HS-27A (cell line): ENCODE data around the gene BFAR.
"Not testable (repeated sequence)": the region's sequence is repeated elsewhere in the genome, so short reads cannot be mapped to it uniquely, and the experiment has no call there.

Source experiments
- DNase-seq: peaks from one replicate; pipeline ENCODE4 v3.0.0-alpha.2; 2012; ENCODE audit warnings: low read depth, missing footprints

Gene BFAR

DNA sequence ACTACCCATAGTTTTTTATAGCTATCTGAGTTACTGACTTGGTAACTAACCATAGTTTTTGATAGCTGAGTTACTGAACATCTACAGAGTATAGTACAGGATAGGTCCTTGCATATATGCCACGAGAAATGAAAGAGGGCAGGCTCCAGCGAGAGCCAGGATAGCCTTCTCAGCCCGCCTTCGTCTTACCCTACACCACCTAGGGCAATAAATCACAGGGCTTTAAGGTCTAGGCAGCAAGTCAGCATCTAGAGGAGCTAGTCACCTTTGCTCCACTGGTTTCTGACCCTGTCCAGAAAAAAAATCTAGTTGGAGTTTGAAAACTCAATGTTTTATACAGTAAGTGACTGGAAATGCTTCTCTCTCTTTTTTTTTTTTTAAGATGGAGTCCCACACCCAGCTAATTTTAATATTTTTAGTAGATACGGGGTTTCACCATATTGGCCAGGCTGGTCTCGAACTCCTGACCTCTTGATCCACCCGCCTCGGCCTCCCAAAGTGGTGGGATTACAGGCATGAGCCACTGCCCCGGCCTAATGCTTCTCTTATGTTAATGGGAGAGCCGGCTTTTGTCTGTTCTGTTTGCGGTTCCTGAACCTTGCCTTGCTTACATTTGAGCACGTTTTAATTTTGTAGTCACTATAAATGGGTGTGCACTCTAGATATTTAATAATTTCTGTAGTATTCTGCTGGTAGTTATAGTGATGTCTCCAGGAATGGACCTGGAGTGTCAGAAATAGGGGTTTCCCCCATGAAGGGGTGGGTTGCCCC, 2.8 kb downstream of the BFAR start:
- DNase-seq = no peak

DNA sequence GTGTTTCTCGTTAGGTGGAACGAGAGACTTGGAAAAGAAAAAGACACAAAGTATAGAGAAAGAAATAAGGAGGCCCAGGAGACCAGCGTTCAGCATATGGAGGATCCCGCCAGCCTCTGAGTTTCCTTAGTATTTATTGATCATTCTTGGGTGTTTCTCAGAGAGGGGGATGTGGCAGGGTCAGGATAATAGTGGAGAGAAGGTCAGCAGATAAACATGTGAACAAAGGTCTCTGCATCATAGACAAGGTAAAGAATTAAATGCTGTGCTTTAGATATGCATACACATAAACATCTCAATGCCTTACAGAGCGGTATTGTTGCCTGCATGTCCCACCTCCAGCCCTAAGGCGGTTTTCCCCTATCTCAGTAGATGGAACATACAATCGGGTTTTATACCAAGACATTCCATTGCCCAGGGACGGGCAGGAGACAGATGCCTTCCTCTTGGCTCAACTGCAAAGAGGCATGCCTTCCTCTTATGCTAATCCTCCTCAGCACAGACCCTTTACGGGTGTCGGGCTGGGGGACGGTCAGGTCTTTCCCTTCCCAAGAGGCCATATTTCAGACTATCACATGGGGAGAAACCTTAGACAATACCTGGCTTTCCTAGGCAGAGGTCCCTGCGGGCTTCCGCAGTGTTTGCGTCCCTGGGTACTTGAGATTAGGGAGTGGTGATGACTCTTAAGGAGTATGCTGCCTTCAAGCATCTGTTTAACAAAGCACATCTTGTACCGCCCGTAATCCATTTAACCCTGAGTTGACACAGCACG, 3.6 kb downstream of the BFAR start:
- DNase-seq = not testable (repeated sequence)

DNA sequence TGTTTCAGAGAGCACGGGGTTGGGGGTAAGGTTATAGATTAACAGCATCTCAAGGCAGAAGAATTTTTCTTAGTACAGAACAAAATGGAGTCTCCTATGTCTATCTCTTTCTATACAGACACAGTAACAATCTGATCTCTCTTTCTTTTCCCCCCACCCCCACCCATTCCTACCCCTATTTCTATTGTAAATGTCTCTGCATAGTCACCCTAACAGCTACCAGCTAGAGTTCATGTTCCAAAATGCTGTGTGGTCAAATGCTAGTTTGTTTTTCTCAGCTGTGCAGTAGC, 4.1 kb downstream of the BFAR start:
- DNase-seq = not testable (repeated sequence)

DNA sequence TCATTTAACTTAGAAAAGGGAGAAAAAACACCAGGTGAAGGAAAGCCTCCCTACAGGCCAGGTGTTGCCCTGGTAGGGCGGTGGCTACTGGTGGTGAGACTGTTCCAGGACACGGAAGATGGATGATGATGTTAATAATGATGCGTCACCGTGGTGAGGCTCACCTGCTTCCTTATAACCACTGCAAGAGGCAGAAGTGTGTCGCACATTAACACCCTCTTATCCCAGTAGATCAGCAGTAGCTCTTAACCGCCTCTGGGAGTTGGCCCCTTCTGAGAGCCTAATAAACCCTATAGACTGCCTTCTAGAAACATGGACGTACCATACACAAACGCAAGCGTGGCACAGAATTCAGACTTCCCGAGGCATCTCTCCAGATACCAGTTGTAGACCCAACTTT, 7.8 kb downstream of the BFAR start:
- DNase-seq = no peak

DNA sequence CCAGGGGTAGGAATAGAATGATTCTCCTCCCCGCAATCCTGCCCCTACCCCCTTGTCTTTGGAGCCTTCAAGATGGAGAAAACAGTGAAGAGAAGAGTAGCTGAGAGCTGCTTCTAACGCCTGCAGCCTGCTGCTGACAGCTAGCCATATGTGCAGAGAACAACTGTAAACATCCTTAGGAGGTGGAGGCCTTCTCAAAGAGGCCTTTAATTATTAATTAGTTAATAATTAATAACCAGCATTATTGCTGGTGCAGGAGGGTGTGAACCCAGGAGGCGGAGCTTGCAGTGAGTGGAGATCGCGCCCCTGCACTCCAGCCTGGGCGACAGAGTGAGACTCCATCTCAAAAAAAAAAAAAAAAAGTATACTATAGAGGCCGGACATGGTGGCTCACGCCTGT, 8.5 kb downstream of the BFAR start:
- no peak for DNase-seq

DNA sequence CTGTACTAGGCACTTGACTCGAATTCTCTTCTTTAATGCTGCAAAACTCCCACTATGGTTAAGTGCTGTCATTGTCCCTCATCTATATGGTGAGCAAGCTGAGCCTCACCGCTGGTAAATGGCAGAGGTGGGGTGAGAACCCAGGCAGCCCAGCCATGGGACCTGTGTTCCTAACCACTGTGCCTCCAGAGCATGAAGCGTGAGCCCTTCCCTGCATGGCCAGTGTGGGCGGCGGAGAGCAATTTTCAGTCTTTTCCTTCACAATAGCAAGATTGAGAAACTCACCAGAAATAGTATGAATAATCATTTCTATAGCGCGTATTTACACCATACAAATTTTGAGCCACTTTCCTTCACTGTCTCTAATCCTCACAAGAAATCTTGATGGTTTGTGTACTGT, 9.2 kb downstream of the BFAR start:
- no peak for DNase-seq

DNA sequence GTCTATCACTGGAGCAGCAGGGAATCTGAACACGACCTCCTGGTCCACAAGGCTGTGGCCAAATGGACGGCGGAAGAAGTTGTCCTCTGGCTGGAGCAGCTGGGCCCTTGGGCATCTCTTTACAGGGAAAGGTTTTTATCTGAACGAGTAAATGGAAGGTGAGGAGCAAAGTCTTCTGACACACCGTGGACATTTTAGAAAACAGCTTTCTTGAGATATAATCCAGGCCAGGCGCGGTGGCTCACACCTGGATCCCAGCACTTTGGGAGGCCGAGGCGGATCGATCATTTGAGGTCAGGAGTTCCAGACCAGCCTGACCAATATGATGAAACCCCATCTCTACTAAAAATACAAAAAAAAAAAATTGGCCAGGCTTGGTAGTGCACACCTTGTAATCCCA, 17.1 kb downstream of the BFAR start:
- no peak for DNase-seq

DNA sequence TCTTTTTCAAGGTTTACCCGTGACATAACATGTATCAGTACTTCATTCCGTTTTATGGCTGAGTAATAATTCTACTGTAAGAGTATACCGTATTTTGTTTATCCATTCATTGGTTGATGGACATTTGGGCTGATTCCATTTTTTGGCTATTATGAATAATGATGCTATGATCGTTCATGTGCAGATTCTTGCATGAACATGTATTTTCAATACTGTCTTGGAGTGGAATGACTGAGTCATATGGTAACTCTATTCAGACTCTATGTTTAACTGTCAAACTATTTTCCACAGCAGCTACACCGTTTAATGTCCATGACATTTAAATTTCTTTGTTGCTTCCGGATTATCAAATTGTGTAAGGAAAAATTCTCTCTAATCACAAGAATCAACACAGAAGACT, 17.9 kb downstream of the BFAR start:
- no peak for DNase-seq

DNA sequence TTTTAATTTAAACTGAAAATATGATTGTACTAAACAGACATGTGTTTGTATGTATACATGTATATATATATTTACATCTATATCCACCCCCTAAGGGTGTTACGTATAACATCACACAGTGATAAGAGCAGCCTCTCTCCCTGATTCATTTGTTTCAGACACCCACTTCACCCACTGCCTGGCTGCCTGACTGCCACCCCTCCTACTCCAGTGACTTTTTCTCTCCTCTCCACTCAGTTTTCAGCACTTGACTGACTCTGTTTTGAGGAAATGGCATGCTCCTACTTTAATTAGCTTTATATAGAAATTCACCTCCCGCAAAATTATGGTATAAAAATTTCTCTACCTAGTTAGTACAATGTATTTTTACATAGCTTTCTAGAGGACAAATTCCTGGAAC, 20.0 kb downstream of the BFAR start:
- DNase-seq = no peak

DNA sequence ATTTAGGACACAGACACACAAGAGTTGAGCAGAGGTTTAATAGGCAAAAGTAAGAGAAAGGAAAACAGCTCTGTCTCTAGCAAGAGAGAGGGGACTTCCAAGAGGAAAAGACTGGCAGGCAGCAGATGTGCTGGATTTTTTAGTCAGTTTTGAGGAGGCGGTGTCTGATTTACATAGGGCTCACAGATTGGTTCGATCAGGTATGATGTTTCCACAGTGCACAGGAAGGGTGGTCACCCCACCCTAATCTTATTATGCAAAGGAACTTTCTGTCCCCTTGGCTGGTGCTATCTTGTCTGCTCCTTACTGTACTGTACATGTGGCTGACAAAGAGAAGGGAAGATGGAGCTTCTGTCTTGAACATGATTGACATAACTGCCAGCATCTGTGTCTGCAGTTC, 25.3 kb downstream of the BFAR start:
- DNase-seq = no peak

DNA sequence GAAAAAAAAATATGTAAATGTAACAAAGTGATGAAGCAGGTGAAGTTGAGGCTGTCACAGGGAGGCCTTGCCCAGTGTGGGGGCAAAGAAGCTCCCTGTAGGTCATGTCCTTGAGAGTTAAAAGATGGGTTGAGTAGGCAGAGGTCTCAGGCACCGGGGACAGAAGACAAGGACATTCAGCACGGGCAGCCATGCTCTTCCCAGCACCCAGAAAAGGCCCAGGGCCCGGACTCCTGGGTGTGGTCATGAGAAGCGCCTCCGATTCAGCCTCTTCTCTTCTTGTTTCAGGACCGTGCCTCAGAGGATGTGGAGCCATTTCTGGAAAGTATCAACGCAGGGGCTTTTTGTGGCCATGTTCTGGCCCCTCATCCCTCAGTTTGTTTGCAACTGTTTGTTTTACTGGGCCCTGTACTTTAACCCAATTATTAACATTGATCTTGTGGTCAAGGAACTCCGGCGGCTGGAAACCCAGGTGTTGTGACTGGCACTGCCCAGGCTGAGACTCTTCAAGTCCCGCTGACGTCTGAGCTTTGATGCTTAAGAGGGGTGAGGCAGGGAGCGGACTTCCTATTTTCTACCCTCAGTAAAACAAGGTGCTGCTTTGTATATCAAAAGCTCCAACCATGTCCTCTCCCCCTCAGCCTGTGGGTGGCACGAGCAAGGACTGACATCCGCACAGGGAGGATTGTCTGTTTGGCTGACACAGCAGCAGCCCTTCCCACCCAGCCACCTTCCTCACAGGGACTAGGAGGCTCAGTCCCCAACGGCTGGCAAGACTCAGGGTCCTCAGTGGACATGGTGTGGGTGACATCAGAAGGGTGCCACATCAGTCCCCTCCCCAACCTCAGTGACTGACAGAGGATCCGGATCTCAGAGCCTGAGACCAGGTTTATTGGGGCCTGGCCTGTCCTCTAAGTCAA, 34.9 kb downstream of the BFAR start:
- DNase-seq = no peak

DNA sequence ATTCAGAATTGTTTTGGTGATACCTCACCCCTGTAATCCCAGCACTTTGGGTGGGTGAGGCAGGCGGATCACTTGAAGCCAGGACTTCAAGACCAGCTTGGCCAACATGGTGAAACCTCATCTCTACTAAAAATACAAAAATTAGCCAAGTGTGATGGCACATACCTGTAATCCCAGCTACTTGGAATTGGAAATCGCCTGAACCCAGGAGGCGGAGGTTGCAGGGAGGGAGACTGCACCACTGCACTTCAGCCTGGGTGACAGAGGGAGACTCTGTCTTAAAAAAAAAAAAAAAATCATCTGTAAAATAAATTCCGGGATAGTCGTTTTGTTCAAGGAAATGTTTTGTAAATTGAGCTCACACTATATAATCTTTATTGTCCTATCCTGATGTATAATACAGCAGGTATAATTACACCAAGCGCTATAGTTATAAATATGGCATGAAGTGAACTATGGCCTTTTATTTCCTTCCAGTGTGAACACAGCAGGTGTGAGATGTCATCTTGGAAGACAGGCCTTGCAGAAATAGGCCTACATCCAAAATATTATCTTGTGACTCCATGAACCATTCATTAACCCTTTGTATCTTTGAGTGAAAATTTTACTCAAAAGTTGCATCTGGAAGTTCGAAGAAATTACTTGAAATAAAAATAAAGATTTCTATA, 35.9 kb downstream of the BFAR start:
- no peak for DNase-seq

DNA sequence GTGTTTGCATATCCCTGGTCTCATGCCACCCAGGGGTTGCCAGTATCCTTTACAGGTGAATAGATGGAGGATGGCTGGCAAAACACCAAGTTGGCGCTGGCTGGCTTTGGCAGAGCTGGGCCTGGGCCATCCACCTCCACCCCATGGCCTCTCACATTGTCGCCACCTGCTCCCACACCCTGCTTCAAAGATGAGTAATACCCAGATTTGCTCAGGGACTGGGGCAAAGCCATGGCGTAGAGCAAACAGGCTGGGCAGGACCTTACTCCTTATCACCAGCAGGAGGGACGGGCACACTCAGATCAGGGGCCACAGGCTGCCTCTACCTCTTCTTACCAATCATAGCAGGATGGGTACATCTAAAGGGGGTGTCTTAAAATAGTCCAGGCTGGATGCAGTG, 37.0 kb downstream of the BFAR start:
- no peak for DNase-seq

DNA sequence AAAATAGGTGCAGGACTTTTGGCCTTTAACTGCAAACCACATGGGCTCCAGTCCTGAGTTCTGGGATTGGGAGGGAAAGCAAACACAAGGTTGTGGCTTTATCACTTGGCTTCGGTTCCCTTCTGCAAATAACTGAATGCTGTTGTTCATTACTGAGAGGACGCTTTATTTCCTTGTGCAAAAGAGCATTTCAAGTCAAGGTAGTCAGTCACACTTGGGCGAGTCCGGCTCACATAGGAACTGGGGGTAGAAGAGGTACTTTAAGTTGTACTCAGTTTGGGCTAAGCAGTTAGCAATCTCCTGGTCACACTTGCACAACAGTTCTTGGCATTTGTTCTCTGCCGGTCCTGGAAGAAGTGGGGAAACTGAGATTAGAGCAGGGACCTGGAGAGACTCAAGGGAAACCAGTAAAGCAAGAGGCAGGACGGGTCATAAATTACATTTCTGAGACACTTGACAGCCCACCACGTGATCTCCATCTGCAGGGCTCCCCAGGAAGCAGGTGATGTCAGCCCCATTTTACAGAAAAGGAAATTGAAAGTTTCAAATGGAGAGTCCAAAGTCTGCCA, 39.7 kb downstream of the BFAR start:
- DNase-seq = no peak

DNA sequence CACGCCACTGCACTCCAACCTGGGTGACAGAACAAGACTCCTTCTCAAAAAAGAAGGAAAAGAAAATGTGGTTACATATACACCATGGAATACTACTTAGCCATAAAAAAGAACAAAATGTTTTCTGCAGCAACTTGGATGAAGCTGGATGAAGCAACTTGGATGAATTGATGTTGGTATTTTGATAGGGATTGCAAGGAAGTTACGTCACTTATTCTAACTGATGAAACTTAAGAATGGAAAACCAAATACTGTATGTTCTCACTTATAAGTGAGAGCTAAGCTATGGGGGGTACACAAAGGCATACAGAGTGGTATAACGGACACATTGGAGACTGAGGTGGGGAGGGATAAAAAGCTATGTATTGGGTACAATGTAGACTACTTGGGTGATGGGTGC, 43.9 kb downstream of the BFAR start:
- DNase-seq = no peak

DNA sequence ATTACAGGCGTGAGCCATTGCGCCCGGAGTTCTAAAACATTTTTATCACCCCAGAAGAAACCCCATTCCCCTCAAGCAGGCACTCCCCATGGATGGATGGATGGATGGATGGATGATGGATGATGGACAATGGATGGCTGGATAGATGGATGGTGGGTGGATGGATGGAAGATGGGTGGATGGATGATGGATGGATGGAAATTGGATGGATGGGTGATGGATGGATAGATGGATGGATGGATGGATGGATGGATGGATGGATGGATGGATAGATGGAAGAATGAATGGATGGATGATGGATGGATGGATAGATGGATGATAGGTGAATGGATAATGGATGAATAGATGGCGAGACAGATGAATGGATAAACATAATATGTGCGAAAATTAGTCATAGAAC, 44.9 kb downstream of the BFAR start:
- no peak for DNase-seq

DNA sequence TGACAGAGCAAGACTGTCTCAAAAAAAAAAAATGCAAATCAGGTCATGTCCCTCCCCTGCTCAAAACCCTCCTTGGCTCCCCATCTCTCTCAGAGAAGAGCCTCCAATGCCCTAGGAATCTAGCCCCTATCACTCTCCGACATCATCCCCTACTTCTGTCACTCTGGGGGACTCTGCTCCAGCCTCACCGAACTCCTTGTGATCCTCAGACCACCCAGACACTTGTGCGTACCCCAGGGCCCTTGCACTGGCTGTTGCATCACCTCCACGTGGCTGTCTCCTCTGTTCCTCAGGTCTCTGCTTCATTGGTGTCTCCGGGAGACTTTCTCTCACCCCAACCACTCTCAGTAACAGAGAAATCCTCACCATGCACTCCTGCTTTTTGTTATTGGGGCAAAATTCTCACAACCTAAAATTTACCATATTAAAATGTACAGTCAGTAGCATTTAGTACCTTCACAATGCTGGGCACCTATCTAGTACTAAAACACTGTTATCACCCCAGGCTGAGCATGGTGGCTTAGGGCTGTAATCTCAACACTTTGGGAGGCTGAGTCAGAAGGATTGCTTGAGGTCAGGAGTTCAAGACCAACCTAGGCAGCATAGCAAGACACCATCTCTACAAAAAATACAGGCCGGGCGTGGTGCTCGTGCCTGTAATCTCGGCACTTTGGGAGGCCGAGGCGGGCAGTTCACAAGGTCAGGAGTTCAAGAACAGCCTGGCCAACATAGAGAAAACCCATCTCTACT, 46.2 kb downstream of the BFAR start:
- no peak for DNase-seq

DNA sequence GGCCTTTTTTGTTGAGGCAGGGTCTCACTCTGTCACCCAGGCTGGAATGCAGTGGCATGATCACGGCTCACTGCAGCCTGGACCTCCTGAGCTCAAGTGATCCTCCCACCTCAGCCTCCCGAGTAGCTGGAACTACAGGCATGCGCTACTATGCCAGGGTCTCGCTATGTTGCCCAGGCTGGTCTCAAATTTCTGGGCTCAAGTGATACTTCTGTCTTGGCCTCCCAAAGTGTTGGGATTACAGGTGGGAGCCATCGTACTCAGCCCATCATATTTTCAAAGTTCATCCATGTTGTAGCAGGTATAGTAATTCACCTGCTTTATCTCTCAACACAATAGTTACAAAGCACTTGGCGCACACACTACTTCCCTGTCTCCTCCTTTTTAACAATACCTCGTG, 47.6 kb downstream of the BFAR start:
- not testable (repeated sequence) for DNase-seq

DNA sequence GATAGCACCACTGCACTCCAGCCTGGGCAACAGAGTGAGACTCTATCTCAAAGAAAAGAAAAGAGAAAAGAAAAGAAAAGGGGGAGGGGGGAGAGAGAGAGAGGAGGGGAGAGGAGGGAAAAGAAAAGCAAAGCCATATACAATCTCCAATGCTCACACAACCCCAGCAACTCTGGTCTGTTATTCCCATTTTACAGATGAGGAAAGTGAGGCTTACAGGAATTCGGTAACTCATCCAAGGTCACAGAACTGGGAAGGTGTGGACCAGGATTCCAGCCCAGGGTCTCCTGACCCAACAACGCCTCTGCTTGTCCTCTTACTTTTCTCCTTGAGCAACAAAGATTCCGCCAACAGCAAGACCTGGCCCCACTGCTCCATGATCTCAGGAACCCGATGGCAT, 48.4 kb downstream of the BFAR start:
- DNase-seq = no peak

DNA sequence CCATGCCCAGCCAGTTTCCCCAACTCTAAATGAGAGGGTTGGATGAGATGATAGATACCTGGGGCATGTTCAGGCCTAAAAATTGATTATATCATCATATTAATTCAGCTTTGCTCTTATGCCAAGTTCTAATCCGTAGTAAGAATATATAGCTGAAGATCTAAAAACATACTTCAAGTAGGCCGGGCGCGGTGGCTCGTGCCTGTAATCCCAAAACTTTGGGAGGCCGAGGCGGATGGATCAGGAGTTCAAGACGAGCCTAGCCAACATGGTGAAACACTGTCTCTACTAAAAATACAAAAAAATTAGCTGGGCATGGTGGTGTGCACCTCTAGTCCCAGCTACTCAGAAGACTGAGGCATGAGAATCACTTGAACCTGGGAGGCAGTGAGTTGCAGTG, 49.4 kb downstream of the BFAR start:
- DNase-seq = no peak
